Ishikawa (cell line): Measurements from ENCODE around the gene ATP9B.

Experiments
- CEBPB ChIP-seq: IDR thresholded peaks from 2 replicates; pipeline ENCODE4 v1.6.1; 2012
- EGR1 ChIP-seq: IDR thresholded peaks from 2 replicates; pipeline ENCODE4 v1.6.1; 2012
- EP300 ChIP-seq: IDR thresholded peaks from 2 replicates; pipeline ENCODE4 v1.6.1; 2012; ENCODE audit warnings: borderline replicate concordance
- FOXM1 ChIP-seq: IDR thresholded peaks from 2 replicates; pipeline ENCODE4 v1.6.1; 2012; ENCODE audit warnings: low read depth, borderline replicate concordance
- MAX ChIP-seq: IDR thresholded peaks from 2 replicates; pipeline ENCODE4 v1.6.1; 2012
- NFIC ChIP-seq: IDR thresholded peaks from 2 replicates; pipeline ENCODE4 v1.6.1; 2012
- RAD21 ChIP-seq: IDR thresholded peaks from 2 replicates; pipeline ENCODE4 v1.6.1; 2012; ENCODE audit warnings: low read depth
- TAF1 ChIP-seq: IDR thresholded peaks from 2 replicates; pipeline ENCODE4 v1.6.1; 2012; ENCODE audit warnings: low read depth, mild to moderate bottlenecking
- TCF12 ChIP-seq: IDR thresholded peaks from 2 replicates; pipeline ENCODE4 v1.6.1; 2012; ENCODE audit warnings: low read depth
- TEAD4 ChIP-seq: IDR thresholded peaks from 2 replicates; pipeline ENCODE4 v1.6.1; 2012
- YY1 ChIP-seq: IDR thresholded peaks from 2 replicates; pipeline ENCODE4 v1.6.1; 2012; ENCODE audit warnings: low read depth
- ZBTB7A ChIP-seq: IDR thresholded peaks from 2 replicates; pipeline ENCODE4 v1.6.1; 2012; ENCODE audit warnings: low read depth
- TF ChIP-seq, protein P1 (sequence below): IDR thresholded peaks from 2 replicates; pipeline ENCODE4 v1.6.1; 2012; ENCODE audit warnings: low read depth, mild to moderate bottlenecking

DNA sequence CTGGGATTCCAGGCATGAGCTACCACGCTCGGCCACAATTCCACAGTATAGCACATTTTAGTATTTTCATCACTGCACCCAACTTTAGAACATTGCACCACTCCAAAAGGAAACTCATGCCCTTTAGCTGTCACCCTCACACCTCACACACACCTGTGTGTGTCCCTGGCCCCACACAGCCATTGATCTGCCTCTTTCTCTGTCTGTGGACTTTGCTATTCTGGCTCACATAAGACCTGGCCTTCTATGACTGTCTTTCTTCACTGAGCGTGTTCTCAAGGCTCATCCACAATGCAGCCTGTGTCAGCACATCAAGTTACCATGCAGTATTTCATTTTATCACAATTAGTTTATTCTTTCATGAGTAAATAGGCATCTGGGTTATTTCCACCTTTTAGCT is 19.7 kb upstream of the ATP9B start:
- TF ChIP-seq EP300 (no peak), ZBTB7A (no peak), TAF1 (no peak), CEBPB (no peak), TEAD4 (no peak), FOXM1 (no peak), MAX (no peak), NFIC (no peak), RAD21 (no peak), EGR1 (no peak), TCF12 (no peak), YY1 (no peak)
- TF ChIP-seq, protein P1, sequence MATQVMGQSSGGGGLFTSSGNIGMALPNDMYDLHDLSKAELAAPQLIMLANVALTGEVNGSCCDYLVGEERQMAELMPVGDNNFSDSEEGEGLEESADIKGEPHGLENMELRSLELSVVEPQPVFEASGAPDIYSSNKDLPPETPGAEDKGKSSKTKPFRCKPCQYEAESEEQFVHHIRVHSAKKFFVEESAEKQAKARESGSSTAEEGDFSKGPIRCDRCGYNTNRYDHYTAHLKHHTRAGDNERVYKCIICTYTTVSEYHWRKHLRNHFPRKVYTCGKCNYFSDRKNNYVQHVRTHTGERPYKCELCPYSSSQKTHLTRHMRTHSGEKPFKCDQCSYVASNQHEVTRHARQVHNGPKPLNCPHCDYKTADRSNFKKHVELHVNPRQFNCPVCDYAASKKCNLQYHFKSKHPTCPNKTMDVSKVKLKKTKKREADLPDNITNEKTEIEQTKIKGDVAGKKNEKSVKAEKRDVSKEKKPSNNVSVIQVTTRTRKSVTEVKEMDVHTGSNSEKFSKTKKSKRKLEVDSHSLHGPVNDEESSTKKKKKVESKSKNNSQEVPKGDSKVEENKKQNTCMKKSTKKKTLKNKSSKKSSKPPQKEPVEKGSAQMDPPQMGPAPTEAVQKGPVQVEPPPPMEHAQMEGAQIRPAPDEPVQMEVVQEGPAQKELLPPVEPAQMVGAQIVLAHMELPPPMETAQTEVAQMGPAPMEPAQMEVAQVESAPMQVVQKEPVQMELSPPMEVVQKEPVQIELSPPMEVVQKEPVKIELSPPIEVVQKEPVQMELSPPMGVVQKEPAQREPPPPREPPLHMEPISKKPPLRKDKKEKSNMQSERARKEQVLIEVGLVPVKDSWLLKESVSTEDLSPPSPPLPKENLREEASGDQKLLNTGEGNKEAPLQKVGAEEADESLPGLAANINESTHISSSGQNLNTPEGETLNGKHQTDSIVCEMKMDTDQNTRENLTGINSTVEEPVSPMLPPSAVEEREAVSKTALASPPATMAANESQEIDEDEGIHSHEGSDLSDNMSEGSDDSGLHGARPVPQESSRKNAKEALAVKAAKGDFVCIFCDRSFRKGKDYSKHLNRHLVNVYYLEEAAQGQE: no peak
